ENCODE results near the gene RNASEH2A.

The RNASEH2A gene

DNA sequence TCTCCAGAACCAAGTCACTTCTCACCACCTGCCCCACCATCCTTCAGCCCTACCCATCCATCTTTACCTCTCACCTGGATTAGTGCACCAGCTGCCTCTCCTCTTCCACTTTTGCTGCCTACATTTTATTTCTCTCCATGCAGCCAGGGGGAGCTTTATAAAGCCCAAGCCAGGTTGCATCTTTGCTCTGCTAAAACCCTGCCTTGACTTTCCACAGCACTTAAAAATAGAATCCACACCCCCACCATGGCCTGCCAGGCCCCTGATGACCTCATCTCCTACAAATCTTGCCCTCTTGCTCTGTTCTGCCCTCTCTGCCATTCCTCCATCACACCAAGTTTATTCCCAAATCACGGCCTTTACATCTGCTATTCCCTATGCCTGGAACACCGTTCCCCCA, 32.8 kb upstream of the RNASEH2A start (continued):
- TF ChIP-seq, protein P1, sequence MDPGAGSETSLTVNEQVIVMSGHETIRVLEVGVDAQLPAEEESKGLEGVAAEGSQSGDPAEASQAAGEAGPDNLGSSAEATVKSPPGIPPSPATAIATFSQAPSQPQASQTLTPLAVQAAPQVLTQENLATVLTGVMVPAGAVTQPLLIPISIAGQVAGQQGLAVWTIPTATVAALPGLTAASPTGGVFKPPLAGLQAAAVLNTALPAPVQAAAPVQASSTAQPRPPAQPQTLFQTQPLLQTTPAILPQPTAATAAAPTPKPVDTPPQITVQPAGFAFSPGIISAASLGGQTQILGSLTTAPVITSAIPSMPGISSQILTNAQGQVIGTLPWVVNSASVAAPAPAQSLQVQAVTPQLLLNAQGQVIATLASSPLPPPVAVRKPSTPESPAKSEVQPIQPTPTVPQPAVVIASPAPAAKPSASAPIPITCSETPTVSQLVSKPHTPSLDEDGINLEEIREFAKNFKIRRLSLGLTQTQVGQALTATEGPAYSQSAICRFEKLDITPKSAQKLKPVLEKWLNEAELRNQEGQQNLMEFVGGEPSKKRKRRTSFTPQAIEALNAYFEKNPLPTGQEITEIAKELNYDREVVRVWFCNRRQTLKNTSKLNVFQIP (CRISPR knock-in tag; IDR thresholded peaks at IDR 0.05; ENCODE audit: borderline replicate concordance, low read depth) = no peak
- TF ChIP-seq TOX (CRISPR knock-in tag; IDR thresholded peaks at IDR 0.05; ENCODE audit: borderline replicate concordance) = no peak

DNA sequence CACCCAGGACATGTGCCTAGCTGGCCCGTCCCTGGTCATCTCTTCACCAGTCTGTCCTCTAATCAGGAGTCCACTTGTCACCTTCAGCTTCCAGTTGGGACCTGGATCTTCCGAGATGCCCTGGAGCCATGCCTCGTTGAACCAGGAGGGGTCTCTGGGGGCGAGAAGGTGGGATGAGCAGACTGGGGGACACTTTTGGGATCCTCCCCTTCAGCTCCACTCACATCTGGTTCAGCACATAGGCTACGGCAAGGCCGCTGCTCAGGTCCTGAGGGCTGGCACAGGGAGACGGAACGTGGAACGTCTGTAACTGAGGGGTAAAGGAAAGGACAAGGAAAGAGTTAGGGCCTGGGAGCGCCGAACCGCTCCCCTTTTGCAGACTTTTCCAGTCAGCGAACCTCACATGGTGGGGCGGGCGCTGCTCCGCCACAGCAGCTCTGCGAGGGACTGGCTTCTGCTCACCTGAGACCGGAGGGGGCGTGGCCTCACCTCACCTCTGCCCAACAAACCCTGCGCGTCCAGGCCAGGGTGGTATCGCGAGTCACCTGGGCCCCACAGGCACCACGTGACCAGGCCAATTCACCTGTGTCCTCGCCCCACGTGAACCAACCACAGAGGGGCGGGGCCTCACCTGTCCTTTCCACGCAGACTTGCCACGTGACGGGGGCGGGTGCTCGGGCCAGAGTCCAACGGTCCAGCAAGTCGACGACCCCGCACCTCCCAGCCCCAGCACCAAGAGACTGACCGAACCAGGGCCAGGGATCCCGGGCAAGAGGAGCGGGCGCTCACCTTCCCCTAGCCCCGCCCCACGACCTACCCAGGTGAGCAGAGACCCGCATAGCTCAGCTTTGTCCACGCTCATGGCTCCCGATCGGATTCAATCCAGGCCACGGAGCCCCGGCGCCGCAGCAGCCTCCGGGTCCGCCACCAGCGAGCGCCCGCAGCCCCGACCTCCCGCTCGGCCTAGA, 31.5 kb upstream of the RNASEH2A start, which contains the start of gene HOOK2:
Gene HOOK2, minus strand, starts transcription at position 965 of the 968 bp plus-strand sequence. Its CDS starts 103 bp downstream, at position 862.
- TF ChIP-seq, protein P1 (CRISPR knock-in tag; IDR thresholded peaks at IDR 0.05; ENCODE audit: borderline replicate concordance, low read depth) = no peak
- no peak for TF ChIP-seq ESRRG (CRISPR knock-in tag; IDR thresholded peaks at IDR 0.05)
- TF ChIP-seq, protein P2, sequence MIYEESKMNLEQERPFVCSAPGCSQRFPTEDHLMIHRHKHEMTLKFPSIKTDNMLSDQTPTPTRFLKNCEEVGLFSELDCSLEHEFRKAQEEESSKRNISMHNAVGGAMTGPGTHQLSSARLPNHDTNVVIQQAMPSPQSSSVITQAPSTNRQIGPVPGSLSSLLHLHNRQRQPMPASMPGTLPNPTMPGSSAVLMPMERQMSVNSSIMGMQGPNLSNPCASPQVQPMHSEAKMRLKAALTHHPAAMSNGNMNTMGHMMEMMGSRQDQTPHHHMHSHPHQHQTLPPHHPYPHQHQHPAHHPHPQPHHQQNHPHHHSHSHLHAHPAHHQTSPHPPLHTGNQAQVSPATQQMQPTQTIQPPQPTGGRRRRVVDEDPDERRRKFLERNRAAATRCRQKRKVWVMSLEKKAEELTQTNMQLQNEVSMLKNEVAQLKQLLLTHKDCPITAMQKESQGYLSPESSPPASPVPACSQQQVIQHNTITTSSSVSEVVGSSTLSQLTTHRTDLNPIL (CRISPR knock-in tag; IDR thresholded peaks at IDR 0.05; ENCODE audit: low read depth) = no peak
- no peak for TF ChIP-seq ZFP3 (CRISPR knock-in tag; IDR thresholded peaks at IDR 0.05)
- no peak for TF ChIP-seq ZNF8 (CRISPR knock-in tag; IDR thresholded peaks at IDR 0.05)
- no peak for TF ChIP-seq ZNF70 (CRISPR knock-in tag; IDR thresholded peaks at IDR 0.05)
- TF ChIP-seq, protein P3, sequence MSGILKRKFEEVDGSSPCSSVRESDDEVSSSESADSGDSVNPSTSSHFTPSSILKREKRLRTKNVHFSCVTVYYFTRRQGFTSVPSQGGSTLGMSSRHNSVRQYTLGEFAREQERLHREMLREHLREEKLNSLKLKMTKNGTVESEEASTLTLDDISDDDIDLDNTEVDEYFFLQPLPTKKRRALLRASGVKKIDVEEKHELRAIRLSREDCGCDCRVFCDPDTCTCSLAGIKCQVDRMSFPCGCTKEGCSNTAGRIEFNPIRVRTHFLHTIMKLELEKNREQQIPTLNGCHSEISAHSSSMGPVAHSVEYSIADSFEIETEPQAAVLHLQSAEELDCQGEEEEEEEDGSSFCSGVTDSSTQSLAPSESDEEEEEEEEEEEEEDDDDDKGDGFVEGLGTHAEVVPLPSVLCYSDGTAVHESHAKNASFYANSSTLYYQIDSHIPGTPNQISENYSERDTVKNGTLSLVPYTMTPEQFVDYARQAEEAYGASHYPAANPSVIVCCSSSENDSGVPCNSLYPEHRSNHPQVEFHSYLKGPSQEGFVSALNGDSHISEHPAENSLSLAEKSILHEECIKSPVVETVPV (CRISPR knock-in tag; IDR thresholded peaks at IDR 0.05) = no peak
- no peak for TF ChIP-seq RARB (CRISPR knock-in tag; IDR thresholded peaks at IDR 0.05)
- TF ChIP-seq TCF4 (CRISPR knock-in tag; IDR thresholded peaks at IDR 0.05; ENCODE audit: borderline replicate concordance) = no peak
- TF ChIP-seq, protein P4, sequence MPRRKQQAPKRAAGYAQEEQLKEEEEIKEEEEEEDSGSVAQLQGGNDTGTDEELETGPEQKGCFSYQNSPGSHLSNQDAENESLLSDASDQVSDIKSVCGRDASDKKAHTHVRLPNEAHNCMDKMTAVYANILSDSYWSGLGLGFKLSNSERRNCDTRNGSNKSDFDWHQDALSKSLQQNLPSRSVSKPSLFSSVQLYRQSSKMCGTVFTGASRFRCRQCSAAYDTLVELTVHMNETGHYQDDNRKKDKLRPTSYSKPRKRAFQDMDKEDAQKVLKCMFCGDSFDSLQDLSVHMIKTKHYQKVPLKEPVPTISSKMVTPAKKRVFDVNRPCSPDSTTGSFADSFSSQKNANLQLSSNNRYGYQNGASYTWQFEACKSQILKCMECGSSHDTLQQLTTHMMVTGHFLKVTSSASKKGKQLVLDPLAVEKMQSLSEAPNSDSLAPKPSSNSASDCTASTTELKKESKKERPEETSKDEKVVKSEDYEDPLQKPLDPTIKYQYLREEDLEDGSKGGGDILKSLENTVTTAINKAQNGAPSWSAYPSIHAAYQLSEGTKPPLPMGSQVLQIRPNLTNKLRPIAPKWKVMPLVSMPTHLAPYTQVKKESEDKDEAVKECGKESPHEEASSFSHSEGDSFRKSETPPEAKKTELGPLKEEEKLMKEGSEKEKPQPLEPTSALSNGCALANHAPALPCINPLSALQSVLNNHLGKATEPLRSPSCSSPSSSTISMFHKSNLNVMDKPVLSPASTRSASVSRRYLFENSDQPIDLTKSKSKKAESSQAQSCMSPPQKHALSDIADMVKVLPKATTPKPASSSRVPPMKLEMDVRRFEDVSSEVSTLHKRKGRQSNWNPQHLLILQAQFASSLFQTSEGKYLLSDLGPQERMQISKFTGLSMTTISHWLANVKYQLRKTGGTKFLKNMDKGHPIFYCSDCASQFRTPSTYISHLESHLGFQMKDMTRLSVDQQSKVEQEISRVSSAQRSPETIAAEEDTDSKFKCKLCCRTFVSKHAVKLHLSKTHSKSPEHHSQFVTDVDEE (CRISPR knock-in tag; IDR thresholded peaks at IDR 0.05) = no peak
- TF ChIP-seq, protein P5, sequence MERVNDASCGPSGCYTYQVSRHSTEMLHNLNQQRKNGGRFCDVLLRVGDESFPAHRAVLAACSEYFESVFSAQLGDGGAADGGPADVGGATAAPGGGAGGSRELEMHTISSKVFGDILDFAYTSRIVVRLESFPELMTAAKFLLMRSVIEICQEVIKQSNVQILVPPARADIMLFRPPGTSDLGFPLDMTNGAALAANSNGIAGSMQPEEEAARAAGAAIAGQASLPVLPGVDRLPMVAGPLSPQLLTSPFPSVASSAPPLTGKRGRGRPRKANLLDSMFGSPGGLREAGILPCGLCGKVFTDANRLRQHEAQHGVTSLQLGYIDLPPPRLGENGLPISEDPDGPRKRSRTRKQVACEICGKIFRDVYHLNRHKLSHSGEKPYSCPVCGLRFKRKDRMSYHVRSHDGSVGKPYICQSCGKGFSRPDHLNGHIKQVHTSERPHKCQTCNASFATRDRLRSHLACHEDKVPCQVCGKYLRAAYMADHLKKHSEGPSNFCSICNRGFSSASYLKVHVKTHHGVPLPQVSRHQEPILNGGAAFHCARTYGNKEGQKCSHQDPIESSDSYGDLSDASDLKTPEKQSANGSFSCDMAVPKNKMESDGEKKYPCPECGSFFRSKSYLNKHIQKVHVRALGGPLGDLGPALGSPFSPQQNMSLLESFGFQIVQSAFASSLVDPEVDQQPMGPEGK (CRISPR knock-in tag; IDR thresholded peaks at IDR 0.05; ENCODE audit: borderline replicate concordance) = no peak
- no peak for ATAC-seq

DNA sequence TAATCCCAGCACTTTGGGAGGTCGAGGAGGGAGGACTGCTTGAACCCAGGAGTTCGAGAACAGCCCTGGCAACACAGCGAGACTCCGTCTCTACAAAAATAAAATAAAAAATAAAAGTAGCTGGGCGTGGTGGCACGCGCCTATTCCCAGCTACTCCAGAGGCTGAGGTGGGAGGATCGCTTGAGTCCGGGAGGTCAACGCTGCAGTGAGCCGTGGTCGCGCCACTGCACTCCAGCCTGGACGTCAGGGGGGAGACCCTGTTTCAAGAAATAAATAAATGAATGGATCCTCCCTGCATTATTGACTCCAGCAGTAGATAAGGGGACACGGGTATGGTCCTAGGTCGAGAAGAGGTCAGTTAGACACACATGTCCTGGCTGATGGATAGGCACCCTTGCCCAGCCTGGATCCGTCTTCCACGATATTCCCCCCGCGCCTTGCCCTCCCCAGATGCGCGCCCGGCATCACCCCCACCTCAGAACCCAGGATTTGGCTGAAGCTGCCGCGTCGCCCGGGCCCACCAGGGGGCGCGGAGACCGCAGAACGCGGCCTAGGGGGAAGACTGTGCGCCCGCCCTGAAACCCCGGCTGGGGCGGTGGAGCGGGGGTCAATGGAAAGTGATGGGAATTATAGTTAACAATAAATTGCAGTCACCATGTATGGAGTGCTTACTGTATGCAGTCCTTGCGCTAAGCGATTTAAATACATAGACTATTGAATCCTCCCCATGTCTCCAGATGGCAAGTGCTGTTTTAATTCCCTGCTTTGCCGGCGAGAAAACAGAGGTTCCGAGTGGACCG, 29.0 kb upstream of the RNASEH2A start:
- ATAC-seq = peak; percentile 73
- TF ChIP-seq ISL1 (CRISPR knock-in tag; IDR thresholded peaks at IDR 0.05) (no peak), ZC3H10 (CRISPR knock-in tag; IDR thresholded peaks at IDR 0.05) (no peak), ZFP3 (CRISPR knock-in tag; IDR thresholded peaks at IDR 0.05) (no peak), ARNTL (CRISPR knock-in tag; IDR thresholded peaks at IDR 0.05; ENCODE audit: borderline replicate concordance, low read depth) (no peak), BACH2 (CRISPR knock-in tag; IDR thresholded peaks at IDR 0.05; ENCODE audit: borderline replicate concordance) (no peak)
- TF ChIP-seq, protein P2 (CRISPR knock-in tag; IDR thresholded peaks at IDR 0.05; ENCODE audit: low read depth) = no peak
- TF ChIP-seq, protein P5 (CRISPR knock-in tag; IDR thresholded peaks at IDR 0.05; ENCODE audit: borderline replicate concordance) = peak; percentile 94; the same call in 1 of the 2 replicates
